ENCODE results near the gene SALL4.

DNA sequence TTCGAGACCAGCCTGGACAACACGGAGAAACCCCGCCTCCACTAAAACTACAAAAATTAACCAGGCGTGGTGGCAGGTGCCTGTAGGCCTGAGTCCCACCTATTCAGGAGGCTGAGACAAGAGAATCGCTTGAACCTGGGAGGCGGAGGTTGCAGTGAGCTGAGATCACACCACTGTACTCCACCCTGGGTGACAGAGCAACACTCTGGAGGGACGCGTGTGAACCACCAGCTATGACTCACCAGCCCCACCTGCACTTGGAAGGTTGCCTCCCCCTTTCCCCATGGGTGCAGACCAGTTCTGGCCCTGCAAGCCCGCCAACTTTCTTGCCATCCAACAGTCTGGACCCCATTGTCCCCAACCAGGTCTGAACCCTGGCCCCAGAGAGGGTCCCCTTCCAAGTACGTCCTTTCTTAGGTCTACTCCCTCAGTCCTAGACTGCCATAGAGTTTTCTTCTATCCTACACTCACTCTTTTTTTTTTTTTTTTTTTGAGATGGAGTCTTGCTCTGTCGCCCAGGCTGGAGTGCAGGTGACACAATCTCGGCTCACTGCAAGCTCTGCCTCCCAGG is 63.4 kb downstream of the SALL4 start:
- TF ChIP-seq EP300 (IDR thresholded peaks at IDR 0.05) (no peak), POLR2AphosphoS5 (IDR thresholded peaks at IDR 0.05) (no peak)
- TF ChIP-seq, protein P1, sequence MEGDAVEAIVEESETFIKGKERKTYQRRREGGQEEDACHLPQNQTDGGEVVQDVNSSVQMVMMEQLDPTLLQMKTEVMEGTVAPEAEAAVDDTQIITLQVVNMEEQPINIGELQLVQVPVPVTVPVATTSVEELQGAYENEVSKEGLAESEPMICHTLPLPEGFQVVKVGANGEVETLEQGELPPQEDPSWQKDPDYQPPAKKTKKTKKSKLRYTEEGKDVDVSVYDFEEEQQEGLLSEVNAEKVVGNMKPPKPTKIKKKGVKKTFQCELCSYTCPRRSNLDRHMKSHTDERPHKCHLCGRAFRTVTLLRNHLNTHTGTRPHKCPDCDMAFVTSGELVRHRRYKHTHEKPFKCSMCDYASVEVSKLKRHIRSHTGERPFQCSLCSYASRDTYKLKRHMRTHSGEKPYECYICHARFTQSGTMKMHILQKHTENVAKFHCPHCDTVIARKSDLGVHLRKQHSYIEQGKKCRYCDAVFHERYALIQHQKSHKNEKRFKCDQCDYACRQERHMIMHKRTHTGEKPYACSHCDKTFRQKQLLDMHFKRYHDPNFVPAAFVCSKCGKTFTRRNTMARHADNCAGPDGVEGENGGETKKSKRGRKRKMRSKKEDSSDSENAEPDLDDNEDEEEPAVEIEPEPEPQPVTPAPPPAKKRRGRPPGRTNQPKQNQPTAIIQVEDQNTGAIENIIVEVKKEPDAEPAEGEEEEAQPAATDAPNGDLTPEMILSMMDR (IDR thresholded peaks at IDR 0.05) = no peak
